Activated naive CD4-positive, alpha-beta T cell treated with anti-CD3 and anti-CD28 coated beads for 36 hours (primary cell): ENCODE data around the gene MFN2. TPM values are rescaled to one million over a fixed set of nuclear protein-coding genes. Genes with fewer than 3 reads are reported as not detected.
A peak's percentile ranks its signal among the peaks of the same experiment; 100 is the strongest.
"Not testable (repeated sequence)": the region's sequence is repeated elsewhere in the genome, so short reads cannot be mapped to it uniquely, and the experiment has no call there.

ENCODE experiments used
- CTCF ChIA-PET: fragments of 350-600 bp; sonication (Branson Sonifier 250); formaldehyde crosslinking; loops from one replicate; lab custom pipeline; 2021; ENCODE audit warnings: antibody characterized with exemption; lab: Charles Lee
- DNase-seq: peaks from one replicate; pipeline ENCODE4 v3.0.0-alpha.2; 2020
- H3K27ac Mint-ChIP-seq: one replicate; pipeline ENCODE4 v1.8.0; 2021; ENCODE audit warnings: mild to moderate bottlenecking, mixed read lengths
- H3K27me3 Mint-ChIP-seq: one replicate; pipeline ENCODE4 v1.8.0; 2021; ENCODE audit warnings: low read depth, mixed read lengths
- H3K36me3 Mint-ChIP-seq: one replicate; pipeline ENCODE4 v1.8.0; 2021; ENCODE audit warnings: low read depth, mixed read lengths
- H3K4me1 Mint-ChIP-seq: one replicate; pipeline ENCODE4 v1.8.0; 2021; ENCODE audit warnings: low read depth, mixed read lengths
- H3K4me3 Mint-ChIP-seq: one replicate; pipeline ENCODE4 v1.8.0; 2021; ENCODE audit warnings: mild to moderate bottlenecking, moderate library complexity, mixed read lengths
- H3K9me3 Mint-ChIP-seq: one replicate; pipeline ENCODE4 v1.8.0; 2021; ENCODE audit warnings: mixed read lengths
- intact Hi-C: fragments of 100-400 bp; cut with micrococcal nuclease; formaldehyde crosslinking; loops from one replicate; pipeline ENCODE4 v1.15.1; 2023
- total RNA-seq, 2 experiments: library from RNA; stranded (reverse); gene quantifications; one replicate each; pipeline ENCODE4 v1.2.3, GENCODE V29; 2021

The MFN2 gene
- total RNA-seq, 2 experiments from 2014 or later: 47.4 to 52.3 TPM

- H3K4me1 Mint-ChIP-seq: peaks cover 8% of the 10 kb centered on the region
- H3K27me3 Mint-ChIP-seq: no peaks in the 10 kb centered on the region
- no peak overlapping the region for H3K4me3 Mint-ChIP-seq
- intact Hi-C loops: no loop called here
- DNase-seq: no peak
- CTCF ChIA-PET: no interaction called here
- no peaks in the 10 kb centered on the region for H3K9me3 Mint-ChIP-seq
- peaks cover 26% of the 10 kb centered on the region for H3K36me3 Mint-ChIP-seq
- H3K27ac Mint-ChIP-seq: no peak overlapping the region
Observed at GRCh38 chr1:12021616-12022015, 41.4 kb downstream of the MFN2 start.

GRCh38 chr1:12022036-12022435, 41.8 kb downstream of the MFN2 start:
- H3K4me1 Mint-ChIP-seq: peaks cover 8% of the 10 kb centered on the region
- CTCF ChIA-PET: no interaction called here
- no peak for DNase-seq
- H3K4me3 Mint-ChIP-seq: no peak overlapping the region
- H3K27me3 Mint-ChIP-seq: no peaks in the 10 kb centered on the region
- H3K9me3 Mint-ChIP-seq: no peaks in the 10 kb centered on the region
- H3K27ac Mint-ChIP-seq: no peak overlapping the region
- H3K36me3 Mint-ChIP-seq: peaks cover 26% of the 10 kb centered on the region
- intact Hi-C loops: no loop called here

GRCh38 chr1:12026586-12026985, 46.3 kb downstream of the MFN2 start:
- intact Hi-C loops: no loop called here
- Mint-ChIP-seq H3K9me3 (no peaks in the 10 kb centered on the region), H3K4me1 (peaks cover 2% of the 10 kb centered on the region), H3K27ac (no peak overlapping the region), H3K36me3 (peaks cover 38% of the 10 kb centered on the region), H3K27me3 (no peaks in the 10 kb centered on the region), H3K4me3 (no peak overlapping the region)
- no peak for DNase-seq
- CTCF ChIA-PET: interaction anchor here (0.7 kb wide), 1 partner anchor 374 kb away, joined by 4 read pairs; no protein-coding TSS in a partner anchor

DNA sequence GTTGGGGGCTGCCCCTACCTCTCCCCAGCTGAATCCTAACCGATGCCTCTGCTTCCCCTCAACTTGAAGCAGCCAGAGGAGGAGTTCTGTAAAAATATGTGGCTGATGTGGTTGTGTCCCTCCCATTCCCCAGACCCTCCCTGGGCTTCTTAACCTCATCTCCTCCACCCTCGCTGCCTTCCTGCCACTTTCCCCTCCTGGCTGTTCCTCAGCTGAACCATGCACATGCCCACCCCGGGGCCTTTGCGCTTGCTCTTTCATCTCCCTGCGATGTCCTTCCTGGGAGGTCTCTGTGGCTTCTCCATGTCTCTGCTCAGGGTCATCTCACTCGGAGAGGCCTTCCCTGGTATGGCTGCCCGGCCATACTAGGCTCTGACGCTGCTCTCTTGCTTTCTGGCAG, 48.0 kb downstream of the MFN2 start:
- CTCF ChIA-PET: no interaction called here
- no peaks in the 10 kb centered on the region for H3K9me3 Mint-ChIP-seq
- intact Hi-C loops: no loop called here
- no peak overlapping the region for H3K27ac Mint-ChIP-seq
- H3K4me1 Mint-ChIP-seq: no peaks in the 10 kb centered on the region
- DNase-seq: no peak
- peaks cover 32% of the 10 kb centered on the region for H3K36me3 Mint-ChIP-seq
- H3K4me3 Mint-ChIP-seq: no peak overlapping the region
- H3K27me3 Mint-ChIP-seq: no peaks in the 10 kb centered on the region

DNA sequence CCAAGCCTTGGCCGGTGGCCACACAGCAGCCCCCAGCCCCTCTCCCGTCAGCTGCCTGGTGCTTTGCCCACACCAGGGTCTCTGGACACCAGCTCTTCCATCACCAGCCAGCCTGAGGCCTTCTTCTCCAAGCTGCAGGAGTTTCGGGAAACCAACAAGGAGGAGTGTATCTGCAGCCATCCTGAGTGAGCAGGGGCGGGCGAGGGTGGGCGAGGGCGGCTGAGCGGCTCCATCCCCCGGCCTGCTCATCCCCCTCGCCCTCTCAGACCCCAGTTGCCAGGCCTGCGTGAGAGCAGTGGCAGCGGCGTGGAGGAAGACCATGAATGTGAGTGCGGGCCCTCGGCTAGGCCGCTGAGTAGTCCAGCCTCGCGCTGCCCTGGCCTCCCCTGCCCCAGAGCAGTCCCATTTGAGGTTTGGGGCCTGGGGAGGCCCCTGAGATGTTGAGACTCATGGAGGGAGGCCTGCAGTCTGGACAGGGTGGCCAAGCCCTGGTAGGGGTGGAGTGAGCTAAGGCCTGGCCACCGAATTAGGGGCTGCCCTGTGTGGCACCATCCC, 48.8 kb downstream of the MFN2 start:
- Mint-ChIP-seq H3K36me3 (peaks cover 31% of the 10 kb centered on the region), H3K9me3 (no peaks in the 10 kb centered on the region), H3K27ac (no peak overlapping the region), H3K27me3 (no peaks in the 10 kb centered on the region), H3K4me1 (no peaks in the 10 kb centered on the region), H3K4me3 (no peak overlapping the region)
- no peak for DNase-seq
- intact Hi-C loops: no loop called here
- CTCF ChIA-PET: no interaction called here

- DNase-seq: no peak
- H3K27me3 Mint-ChIP-seq: no peaks in the 10 kb centered on the region
- intact Hi-C loops: no loop called here
- CTCF ChIA-PET: interaction anchor here (0.6 to 0.8 kb wide), 2 partner anchors 10 to 15 kb away, joined by 4 to 6 read pairs; no protein-coding TSS in a partner anchor
- H3K36me3 Mint-ChIP-seq: peaks cover 24% of the 10 kb centered on the region
- H3K27ac Mint-ChIP-seq: no peak overlapping the region
- H3K4me1 Mint-ChIP-seq: no peaks in the 10 kb centered on the region
- H3K9me3 Mint-ChIP-seq: no peaks in the 10 kb centered on the region
- H3K4me3 Mint-ChIP-seq: no peak overlapping the region
Observed at GRCh38 chr1:12029720-12030339, 49.6 kb downstream of the MFN2 start.

DNA sequence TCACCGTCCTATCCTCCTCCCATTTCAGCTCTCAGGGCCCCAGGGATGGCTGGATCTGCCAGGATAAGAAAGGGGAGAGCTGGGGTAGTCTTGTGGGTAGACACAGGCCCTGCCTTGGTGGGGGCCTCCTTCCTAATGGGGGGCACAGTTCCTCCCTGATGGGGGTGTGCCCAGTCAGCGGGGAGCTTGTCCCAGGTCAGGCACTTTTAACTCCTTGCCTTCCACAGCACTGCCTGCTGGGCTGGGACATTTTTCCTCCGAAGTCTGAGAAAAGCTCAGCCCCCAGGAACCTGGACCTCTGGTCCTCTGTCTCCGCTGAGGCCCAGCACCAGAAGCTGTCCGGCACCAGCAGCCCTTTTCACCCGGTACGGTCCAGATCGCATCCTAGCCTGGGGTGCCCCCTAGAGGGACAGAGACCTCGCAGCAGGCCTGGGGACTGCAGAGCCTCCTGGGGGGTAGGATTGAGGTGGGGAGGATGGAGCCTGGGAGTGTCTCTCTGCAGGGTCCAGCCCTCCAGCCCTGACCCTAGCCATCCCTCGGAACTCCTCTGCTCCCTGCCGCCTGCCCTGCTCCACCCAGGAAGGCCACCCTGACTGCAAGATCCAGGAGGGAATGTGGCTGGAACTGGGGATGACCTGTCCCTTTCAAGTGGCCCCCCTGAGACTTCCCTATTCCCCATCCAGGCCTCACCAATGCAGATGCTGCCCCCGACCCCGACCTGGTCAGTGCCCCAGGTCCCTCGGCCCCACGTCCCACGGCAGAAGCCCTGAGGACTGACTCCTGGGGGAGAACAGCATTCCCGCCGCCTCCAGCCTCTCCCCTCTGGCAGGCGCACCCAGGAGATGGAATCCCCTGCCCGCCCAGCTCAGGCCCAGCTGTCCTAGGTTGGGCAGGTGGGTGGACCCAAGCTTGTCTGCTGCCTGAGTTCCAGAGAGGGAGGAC, 51.1 kb downstream of the MFN2 start:
- H3K4me1 Mint-ChIP-seq: no peaks in the 10 kb centered on the region
- no peaks in the 10 kb centered on the region for H3K9me3 Mint-ChIP-seq
- CTCF ChIA-PET: interaction anchor here (0.6 to 1.2 kb wide), 3 partner anchors 9 to 585 kb away, joined by 3 to 6 read pairs (median 4); no protein-coding TSS in a partner anchor
- intact Hi-C loops: no loop called here
- DNase-seq: peak; percentile 62
- no peaks in the 10 kb centered on the region for H3K27me3 Mint-ChIP-seq
- H3K36me3 Mint-ChIP-seq: peaks cover 15% of the 10 kb centered on the region
- no peak overlapping the region for H3K4me3 Mint-ChIP-seq
- H3K27ac Mint-ChIP-seq: no peak overlapping the region

DNA sequence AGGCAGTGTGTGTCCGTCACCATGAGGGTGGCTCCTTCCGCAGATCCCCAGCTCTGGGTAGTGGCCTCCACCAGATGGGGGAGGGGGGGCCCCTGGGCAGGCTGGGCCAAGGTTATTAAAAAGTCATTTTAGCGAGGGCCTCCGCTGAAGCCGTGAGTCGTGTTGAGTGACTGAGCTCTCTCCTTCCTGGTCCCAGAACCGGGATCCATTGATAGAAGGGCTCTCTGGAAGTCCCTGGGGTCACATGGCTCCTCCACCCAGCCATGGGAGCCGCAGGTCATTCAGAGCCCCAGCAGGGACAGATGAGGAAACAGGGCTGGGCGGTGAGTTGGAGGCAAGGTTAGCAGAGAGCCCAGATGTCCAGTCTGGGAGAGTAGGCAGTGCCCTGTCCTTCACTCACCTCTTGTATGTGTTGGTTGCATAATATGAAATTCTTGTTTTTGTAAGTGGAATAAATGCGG, 51.9 kb downstream of the MFN2 start:
- peaks cover 10% of the 10 kb centered on the region for H3K36me3 Mint-ChIP-seq
- CTCF ChIA-PET: no interaction called here
- H3K27ac Mint-ChIP-seq: no peak overlapping the region
- no peaks in the 10 kb centered on the region for H3K9me3 Mint-ChIP-seq
- H3K4me3 Mint-ChIP-seq: no peak overlapping the region
- H3K27me3 Mint-ChIP-seq: no peaks in the 10 kb centered on the region
- no peak for DNase-seq
- intact Hi-C loops: no loop called here
- no peaks in the 10 kb centered on the region for H3K4me1 Mint-ChIP-seq

DNA sequence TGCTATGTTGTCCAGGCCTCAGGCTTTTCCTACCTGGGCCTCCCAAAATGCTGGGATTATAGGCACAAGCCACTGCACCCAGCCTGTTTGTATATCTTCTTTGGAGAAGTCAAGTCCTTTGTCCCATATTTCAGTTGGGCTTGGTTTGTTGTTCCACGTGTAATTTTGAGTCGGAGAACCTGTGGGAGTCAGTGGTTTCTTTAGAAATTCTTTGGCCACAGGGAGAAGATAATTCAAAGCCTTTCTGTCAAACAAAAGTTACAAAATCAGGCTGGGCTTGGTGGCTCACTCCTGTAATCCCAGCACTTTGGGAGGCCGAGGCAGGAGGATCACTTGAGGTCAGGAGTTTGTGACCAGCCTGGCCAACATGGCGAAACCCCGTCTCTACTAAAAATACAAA, 53.2 kb downstream of the MFN2 start:
- CTCF ChIA-PET: interaction anchor here (0.7 kb wide), 1 partner anchor 33 kb away, joined by 3 read pairs; no protein-coding TSS in a partner anchor
- DNase-seq, H3K36me3 Mint-ChIP-seq, H3K9me3 Mint-ChIP-seq, intact Hi-C loops, H3K4me1 Mint-ChIP-seq, H3K27ac Mint-ChIP-seq, H3K4me3 Mint-ChIP-seq, H3K27me3 Mint-ChIP-seq: not testable (repeated sequence)

DNA sequence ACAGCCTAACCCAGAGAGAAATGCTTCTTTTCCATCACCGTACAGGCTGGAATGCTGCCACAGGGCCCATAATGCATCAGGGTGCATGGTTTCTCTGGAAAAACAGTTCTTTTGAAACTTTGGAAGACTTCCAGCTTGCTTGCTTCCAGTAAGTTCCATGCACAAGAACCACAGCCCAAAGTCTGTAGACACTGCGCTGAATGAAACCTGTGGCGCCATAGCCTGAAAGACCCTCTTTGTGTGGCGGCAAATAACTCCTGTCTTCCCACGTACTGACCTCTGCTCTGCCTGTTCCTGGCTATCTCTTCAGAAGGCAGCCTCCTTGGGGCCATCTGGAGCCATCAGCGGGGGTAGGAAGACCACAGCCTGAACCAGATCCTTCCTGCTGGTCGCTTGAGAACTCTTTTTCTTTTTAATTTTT, 54.1 kb downstream of the MFN2 start:
- Mint-ChIP-seq H3K4me1 (no peaks in the 10 kb centered on the region), H3K27ac (no peak overlapping the region), H3K27me3 (no peaks in the 10 kb centered on the region), H3K4me3 (no peak overlapping the region), H3K36me3 (peaks cover 2% of the 10 kb centered on the region), H3K9me3 (no peaks in the 10 kb centered on the region)
- intact Hi-C loops: no loop called here
- DNase-seq: no peak
- CTCF ChIA-PET: no interaction called here

DNA sequence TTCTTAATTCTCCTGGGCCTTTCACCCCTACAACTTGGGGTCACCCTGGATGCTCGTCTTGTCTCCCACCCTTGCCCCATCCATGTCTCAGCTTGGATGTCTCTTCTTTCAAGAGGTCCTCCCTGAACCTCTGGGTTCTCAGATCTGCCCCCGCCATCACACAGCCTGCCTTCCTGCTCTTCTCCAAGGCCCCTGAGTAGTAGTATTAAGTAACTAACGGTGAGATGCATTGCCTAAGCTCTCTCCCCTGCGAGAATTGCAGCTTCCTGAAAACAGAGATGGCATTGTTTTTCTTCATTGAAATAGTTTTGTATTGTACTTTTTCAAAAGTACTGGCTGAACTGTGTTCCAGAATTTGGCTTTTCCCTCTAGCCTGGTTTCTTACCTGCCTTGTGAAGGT, 55.1 kb downstream of the MFN2 start:
- H3K4me3 Mint-ChIP-seq: no peak overlapping the region
- DNase-seq: no peak
- no peaks in the 10 kb centered on the region for H3K36me3 Mint-ChIP-seq
- CTCF ChIA-PET: interaction anchor here (0.6 to 0.7 kb wide), 2 partner anchors 83 to 270 kb away, joined by 3 to 4 read pairs; no protein-coding TSS in a partner anchor
- no peaks in the 10 kb centered on the region for H3K9me3 Mint-ChIP-seq
- no peaks in the 10 kb centered on the region for H3K27me3 Mint-ChIP-seq
- no peaks in the 10 kb centered on the region for H3K4me1 Mint-ChIP-seq
- intact Hi-C loops: no loop called here
- H3K27ac Mint-ChIP-seq: no peak overlapping the region
